Coronary artery (tissue), 2 donors: ENCODE data around the gene UBR4.
"Not testable (repeated sequence)": the region's sequence is repeated elsewhere in the genome, so short reads cannot be mapped to it uniquely, and the experiment has no call there.

Source experiments
- DNase-seq: peaks from one replicate; pipeline ENCODE4 v3.0.0-alpha.2; 2017; ENCODE audit warnings: low spot score
- H3K27ac ChIP-seq, 2 donors: fragments of 200-600 bp; sonication (generic); one replicate each; pipeline ENCODE4 v1.5.1; 2016 to 2019
- H3K4me3 ChIP-seq: fragments of 200-600 bp; sonication (generic); 2 replicates; pipeline ENCODE4 v1.5.1; 2016; ENCODE audit warnings: mild to moderate bottlenecking, moderate library complexity
- CTCF ChIP-seq: fragments of 200-600 bp; sonication (generic); IDR thresholded peaks from one replicate; pipeline ENCODE4 v1.5.1; 2019; ENCODE audit warnings: antibody characterized with exemption

Gene UBR4

GRCh38 chr1:19229229-19229628 is 19.2 kb upstream of the UBR4 start:
- Histone ChIP-seq H3K4me3 (no peak overlapping the region), H3K27ac (no peak overlapping the region)
- no peak for TF ChIP-seq CTCF
- DNase-seq: no peak

- no peak overlapping the region for H3K27ac ChIP-seq
- H3K4me3 ChIP-seq: no peak overlapping the region
- no peak for TF ChIP-seq CTCF
- DNase-seq: peak; percentile 26
Observed at GRCh38 chr1:19222979-19223824, 13.1 kb upstream of the UBR4 start.

GRCh38 chr1:19222573-19222972 is 12.5 kb upstream of the UBR4 start:
- H3K4me3 ChIP-seq: no peak overlapping the region
- no peak overlapping the region for H3K27ac ChIP-seq
- TF ChIP-seq CTCF: no peak
- no peak for DNase-seq

GRCh38 chr1:19220991-19221390 is 10.9 kb upstream of the UBR4 start:
- DNase-seq: peak; percentile 45
- Histone ChIP-seq H3K4me3 (no peak overlapping the region), H3K27ac (no peak overlapping the region)
- TF ChIP-seq CTCF: no peak

GRCh38 chr1:19220080-19220846 is 10.2 kb upstream of the UBR4 start:
- no peak overlapping the region for H3K27ac ChIP-seq
- TF ChIP-seq CTCF: no peak
- no peak overlapping the region for H3K4me3 ChIP-seq
- peak; percentile 12 for DNase-seq

GRCh38 chr1:19219451-19219850 is 9.4 kb upstream of the UBR4 start:
- no peak overlapping the region for H3K4me3 ChIP-seq
- no peak overlapping the region for H3K27ac ChIP-seq
- DNase-seq: peak; percentile 62
- TF ChIP-seq CTCF: no peak

- not testable (repeated sequence) for H3K4me3 ChIP-seq, DNase-seq, H3K27ac ChIP-seq
Observed at GRCh38 chr1:19216585-19216984, 6.5 kb upstream of the UBR4 start.
